IgD-negative memory B cell (primary cell): ENCODE data around the gene KRTAP4-4. TPM values are rescaled to one million over a fixed set of nuclear protein-coding genes. Genes with fewer than 3 reads are reported as not detected.
"Not testable (repeated sequence)": the region's sequence is repeated elsewhere in the genome, so short reads cannot be mapped to it uniquely, and the experiment has no call there.

Experiments
- H3K27ac Mint-ChIP-seq, 3 donors: one replicate each; pipeline ENCODE4 v1.8.0; 2020 to 2022; ENCODE audit warnings: mild to moderate bottlenecking in 3 of 3, mixed read lengths in 3 of 3, moderate library complexity in 1 of 3
- H3K27me3 Mint-ChIP-seq: one replicate; pipeline ENCODE4 v1.8.0; 2021; ENCODE audit warnings: mixed read lengths
- H3K36me3 Mint-ChIP-seq: one replicate; pipeline ENCODE4 v1.8.0; 2020; ENCODE audit warnings: mild to moderate bottlenecking, mixed read lengths
- H3K4me1 Mint-ChIP-seq, 3 donors: one replicate each; pipeline ENCODE4 v1.8.0; 2020 to 2022; ENCODE audit warnings: mixed read lengths in 3 of 3, mild to moderate bottlenecking in 1 of 3
- H3K4me3 Mint-ChIP-seq, 4 donors: one replicate each; pipeline ENCODE4 v1.8.0; 2020 to 2022; ENCODE audit warnings: mild to moderate bottlenecking in 4 of 4, mixed read lengths in 4 of 4, moderate library complexity in 3 of 4
- H3K9me3 Mint-ChIP-seq, 3 donors: one replicate each; pipeline ENCODE4 v1.8.0; 2020 to 2021; ENCODE audit warnings: mixed read lengths in 3 of 3, mild to moderate bottlenecking in 1 of 3
- polyA plus RNA-seq: library from polyadenylated mRNA; unstranded; fragments of 300-500 nt; fragmentation: Illumina TruSeq; gene quantifications from one replicate; pipeline ENCODE4 v1.2.3, GENCODE V29; 2021

Gene KRTAP4-4
- polyA plus RNA-seq, 1 donor from 2014 or later, result not detected

DNA sequence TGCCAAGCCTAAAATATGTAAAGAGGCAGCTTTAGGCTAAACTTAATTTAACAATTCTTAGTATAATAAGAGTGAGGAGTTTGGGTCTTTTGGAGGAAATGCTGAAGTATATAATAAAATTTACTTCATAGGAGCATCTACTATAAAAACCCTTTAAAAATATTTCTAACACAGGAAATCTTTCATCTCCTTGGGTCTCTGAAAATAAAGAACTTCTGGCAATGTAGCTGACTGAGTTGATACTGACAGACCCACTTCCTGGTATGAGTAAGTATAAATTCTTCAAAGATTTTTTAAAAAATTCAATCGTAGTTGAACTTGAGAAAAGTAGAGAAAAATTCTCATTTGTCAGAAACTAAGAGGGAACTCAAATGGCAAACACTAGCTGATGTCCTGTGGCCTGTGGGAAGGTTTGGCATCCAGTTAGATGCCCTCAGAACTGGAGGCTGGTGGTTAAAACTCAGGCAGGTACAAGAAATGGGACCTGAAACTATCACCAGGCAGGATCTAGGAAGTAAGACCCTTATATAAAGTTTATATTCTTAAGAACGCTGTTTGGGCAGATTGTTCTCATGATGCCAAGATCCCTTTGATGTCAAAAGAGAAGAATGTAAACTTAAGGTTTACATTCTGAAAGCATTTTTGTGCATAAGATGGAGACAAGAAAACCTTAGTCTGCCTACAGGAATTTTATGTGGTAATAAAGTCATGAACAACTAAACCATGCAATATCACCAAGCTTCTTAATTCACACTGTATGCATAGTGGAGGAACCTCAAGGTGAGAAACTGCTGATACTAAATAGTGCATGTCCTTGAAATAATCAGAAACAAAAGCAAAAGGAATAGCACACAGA lies 26.4 kb downstream of the KRTAP4-4 start:
- H3K27ac Mint-ChIP-seq, result peak overlapping the region in 1 of 3 donors; percentile 57
- H3K4me3 Mint-ChIP-seq, result no peak overlapping the region
- H3K36me3 Mint-ChIP-seq, result no peaks in the 10 kb centered on the region
- peaks cover 5 to 8% (median 5%) of the 10 kb centered on the region in 3 donors for H3K9me3 Mint-ChIP-seq
- H3K27me3 Mint-ChIP-seq, result no peaks in the 10 kb centered on the region
- peaks cover 0 to 26% (median 22%) of the 10 kb centered on the region in 3 donors for H3K4me1 Mint-ChIP-seq

DNA sequence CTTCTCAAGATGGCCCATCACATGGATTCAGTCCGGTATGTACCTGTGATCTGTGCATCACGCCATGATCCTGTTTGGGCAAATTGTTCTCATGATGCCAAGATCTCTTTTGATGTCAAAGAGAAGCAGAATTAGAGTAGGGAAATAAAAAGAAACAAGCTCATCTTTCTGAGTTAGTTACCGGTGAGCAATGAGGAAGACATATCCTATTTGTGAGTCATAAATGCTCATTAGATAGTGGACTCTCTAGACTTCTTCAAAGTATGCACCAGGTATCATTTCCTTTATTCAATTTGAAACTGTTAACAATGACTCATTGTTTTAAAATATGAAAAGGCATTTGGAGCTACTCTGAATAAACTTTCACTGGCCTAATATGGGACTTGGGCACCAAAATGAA lies 28.6 kb downstream of the KRTAP4-4 start:
- Mint-ChIP-seq H3K36me3 (no peaks in the 10 kb centered on the region), H3K9me3 (peaks cover 1 to 9% (median 3%) of the 10 kb centered on the region in 3 donors), H3K4me3 (no peak overlapping the region), H3K27ac (no peak overlapping the region), H3K4me1 (peaks cover 0 to 29% (median 28%) of the 10 kb centered on the region in 3 donors), H3K27me3 (no peaks in the 10 kb centered on the region)

DNA sequence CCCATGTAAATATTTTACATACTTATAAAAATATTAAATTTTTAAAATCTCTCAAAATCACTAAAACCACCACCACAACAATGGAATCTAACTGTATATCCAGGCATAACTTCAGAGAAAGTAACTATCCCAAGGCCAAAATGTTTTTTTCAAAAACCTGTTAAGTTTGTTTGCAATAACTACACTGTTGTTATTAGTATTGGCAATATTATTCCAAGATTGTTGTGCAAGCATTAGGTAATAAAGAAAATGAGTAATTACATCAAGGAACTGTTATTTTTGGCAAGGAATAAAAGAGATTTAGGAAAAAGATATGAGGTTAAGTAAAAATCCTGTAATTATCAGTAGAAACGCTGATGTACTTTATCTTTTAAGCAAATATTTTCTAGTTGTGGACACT lies 33.2 kb downstream of the KRTAP4-4 start:
- Mint-ChIP-seq H3K4me1 (peaks cover 0 to 39% (median 38%) of the 10 kb centered on the region in 3 donors), H3K36me3 (no peaks in the 10 kb centered on the region), H3K9me3 (peaks cover 0 to 7% (median 4%) of the 10 kb centered on the region in 3 donors), H3K27me3 (peaks cover 5% of the 10 kb centered on the region), H3K27ac (no peak overlapping the region), H3K4me3 (no peak overlapping the region)

DNA sequence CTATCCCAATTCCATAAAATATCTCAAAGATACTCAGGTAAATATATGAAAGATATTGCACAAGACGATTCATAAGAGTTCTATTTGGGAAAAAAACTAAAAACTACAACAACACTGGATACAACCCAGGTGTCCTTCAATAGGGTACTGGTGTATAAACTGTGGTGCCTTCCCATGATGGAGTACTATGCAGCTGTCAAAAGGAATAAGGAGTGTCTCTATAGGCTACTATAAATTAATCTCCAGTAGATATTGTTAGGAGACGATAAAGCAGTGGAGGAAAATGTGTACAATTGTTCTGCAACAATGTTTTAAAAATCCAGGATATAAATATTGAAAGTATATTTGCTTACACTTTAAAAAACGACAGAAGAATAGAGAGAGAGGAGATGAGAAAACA lies 34.1 kb downstream of the KRTAP4-4 start:
- H3K27ac Mint-ChIP-seq, result peak overlapping the region in 1 of 3 donors; percentile 25
- H3K9me3 Mint-ChIP-seq, result peaks cover 0 to 7% (median 6%) of the 10 kb centered on the region in 3 donors
- no peak overlapping the region for H3K4me3 Mint-ChIP-seq
- H3K4me1 Mint-ChIP-seq, result peaks cover 0 to 33% (median 31%) of the 10 kb centered on the region in 3 donors
- peaks cover 5% of the 10 kb centered on the region for H3K27me3 Mint-ChIP-seq
- H3K36me3 Mint-ChIP-seq, result no peaks in the 10 kb centered on the region

DNA sequence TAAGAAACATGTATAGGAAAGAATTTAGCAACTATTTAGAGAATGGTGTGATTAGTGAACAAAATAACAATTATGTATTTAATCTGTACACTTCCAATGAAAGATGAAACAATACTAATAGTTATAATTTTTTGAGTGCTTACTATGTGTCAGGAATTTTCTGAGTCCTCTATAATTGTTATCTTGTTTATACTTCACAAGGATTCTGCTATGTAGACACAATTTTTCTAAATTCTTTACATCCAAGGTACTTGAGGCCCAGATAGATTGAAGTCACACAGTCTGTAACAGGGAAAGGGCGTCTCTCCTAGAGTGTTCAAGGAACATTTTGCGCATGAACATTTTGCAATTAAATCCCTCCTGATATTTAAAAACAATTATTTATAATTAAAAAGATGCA lies 35.5 kb downstream of the KRTAP4-4 start:
- Mint-ChIP-seq H3K36me3 (no peaks in the 10 kb centered on the region), H3K4me1 (peaks cover 1 to 34% (median 32%) of the 10 kb centered on the region in 3 donors), H3K27ac (no peak overlapping the region), H3K4me3 (no peak overlapping the region), H3K9me3 (peaks cover 3 to 7% (median 6%) of the 10 kb centered on the region in 3 donors), H3K27me3 (peaks cover 5% of the 10 kb centered on the region)

DNA sequence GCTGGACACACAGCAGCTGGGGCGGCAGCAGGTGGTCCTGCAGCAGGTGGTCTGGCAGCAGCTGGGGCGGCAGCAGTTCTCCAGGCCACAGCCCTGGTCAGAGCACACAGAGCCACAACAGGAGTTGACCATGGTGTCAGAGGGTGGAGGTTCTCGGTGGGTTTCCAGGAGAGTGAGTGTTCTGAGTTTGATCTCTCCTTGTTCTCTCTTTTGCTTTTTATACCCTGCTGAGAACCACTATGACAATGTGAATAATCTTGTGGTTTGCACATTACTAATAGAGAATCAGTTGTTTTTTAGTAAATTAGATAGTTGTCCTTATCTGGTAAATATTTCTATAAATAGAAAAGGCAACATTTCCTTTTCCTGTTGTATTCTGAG lies 36.6 kb downstream of the KRTAP4-4 start, which contains the start of gene KRTAP4-12:
KRTAP4-12 (minus strand) TSS at position 192 of the 381 bp plus-strand sequence; CDS start at position 132, 60 bp downstream.
- H3K36me3 Mint-ChIP-seq, H3K27me3 Mint-ChIP-seq, H3K9me3 Mint-ChIP-seq: not testable (repeated sequence)
- peaks cover 2 to 34% (median 32%) of the 10 kb centered on the region in 3 donors for H3K4me1 Mint-ChIP-seq
- H3K4me3 Mint-ChIP-seq, result peak within 1 kb of the TSS in 2 of 4 donors; percentile 1 to 72
- H3K27ac Mint-ChIP-seq, result peak within 1 kb of the TSS in 2 of 3 donors; percentile 10 to 27

DNA sequence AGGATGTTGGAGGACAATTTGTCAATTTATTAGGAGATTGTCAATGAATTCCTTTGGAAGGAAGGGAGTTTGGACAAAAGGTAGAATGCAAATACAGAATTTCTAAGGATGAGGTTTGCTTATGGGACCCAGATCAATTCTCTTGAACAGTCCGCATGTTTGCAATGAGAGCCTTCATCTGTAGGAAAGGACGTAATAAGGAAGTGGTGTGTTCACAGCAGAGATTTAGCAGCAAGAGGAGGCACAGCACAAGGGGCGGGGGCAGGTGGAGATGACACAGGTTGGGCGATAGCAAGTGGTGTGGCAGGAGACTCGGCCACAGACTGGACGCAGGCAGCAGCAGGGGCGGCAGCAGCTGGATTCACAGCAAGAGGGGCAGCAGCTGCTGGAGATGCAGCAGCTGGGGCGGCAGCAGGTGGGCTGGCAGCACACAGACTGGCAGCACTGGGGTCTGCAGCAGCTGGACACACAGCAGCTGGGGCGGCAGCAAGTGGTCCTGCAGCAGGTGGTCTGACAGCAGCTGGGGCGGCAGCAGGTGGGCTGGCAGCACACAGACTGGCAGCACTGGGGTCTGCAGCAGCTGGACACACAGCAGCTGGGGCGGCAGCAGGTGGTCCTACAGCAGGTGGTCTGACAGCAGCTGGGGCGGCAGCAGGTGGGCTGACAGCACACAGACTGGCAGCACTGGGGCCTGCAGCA lies 37.1 kb downstream of the KRTAP4-4 start:
- peak overlapping the region in 2 of 3 donors; percentile 10 to 27 for H3K27ac Mint-ChIP-seq
- H3K36me3 Mint-ChIP-seq, H3K27me3 Mint-ChIP-seq, H3K9me3 Mint-ChIP-seq: not testable (repeated sequence)
- H3K4me3 Mint-ChIP-seq, result peak overlapping the region in 2 of 4 donors; percentile 1 to 72
- H3K4me1 Mint-ChIP-seq, result peaks cover 2 to 34% (median 30%) of the 10 kb centered on the region in 3 donors

DNA sequence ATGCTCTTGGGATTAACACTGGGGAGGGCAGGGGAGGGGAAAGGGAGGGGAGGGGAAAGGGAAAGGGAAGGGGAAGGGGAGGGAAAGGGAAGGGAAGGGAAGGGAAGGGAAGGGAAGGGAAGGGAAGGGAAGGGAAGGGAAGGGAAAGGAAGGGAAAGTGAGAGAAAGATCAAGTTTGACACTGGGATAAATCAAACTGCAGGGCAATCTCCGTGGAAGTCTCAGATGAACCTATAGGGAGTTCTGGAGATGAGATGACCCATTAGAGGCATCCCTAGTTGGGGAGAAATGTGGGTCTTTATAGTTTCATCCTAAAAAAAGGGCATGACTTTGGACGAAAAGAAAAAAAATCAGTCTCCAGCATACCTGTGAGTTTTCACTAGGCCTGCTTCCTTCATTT lies 38.8 kb downstream of the KRTAP4-4 start:
- Mint-ChIP-seq H3K4me3 (no peak overlapping the region), H3K36me3 (no peaks in the 10 kb centered on the region), H3K9me3 (peaks cover 0 to 5% (median 5%) of the 10 kb centered on the region in 3 donors), H3K4me1 (peaks cover 2 to 40% (median 31%) of the 10 kb centered on the region in 3 donors), H3K27me3 (peaks cover 10% of the 10 kb centered on the region), H3K27ac (no peak overlapping the region)

DNA sequence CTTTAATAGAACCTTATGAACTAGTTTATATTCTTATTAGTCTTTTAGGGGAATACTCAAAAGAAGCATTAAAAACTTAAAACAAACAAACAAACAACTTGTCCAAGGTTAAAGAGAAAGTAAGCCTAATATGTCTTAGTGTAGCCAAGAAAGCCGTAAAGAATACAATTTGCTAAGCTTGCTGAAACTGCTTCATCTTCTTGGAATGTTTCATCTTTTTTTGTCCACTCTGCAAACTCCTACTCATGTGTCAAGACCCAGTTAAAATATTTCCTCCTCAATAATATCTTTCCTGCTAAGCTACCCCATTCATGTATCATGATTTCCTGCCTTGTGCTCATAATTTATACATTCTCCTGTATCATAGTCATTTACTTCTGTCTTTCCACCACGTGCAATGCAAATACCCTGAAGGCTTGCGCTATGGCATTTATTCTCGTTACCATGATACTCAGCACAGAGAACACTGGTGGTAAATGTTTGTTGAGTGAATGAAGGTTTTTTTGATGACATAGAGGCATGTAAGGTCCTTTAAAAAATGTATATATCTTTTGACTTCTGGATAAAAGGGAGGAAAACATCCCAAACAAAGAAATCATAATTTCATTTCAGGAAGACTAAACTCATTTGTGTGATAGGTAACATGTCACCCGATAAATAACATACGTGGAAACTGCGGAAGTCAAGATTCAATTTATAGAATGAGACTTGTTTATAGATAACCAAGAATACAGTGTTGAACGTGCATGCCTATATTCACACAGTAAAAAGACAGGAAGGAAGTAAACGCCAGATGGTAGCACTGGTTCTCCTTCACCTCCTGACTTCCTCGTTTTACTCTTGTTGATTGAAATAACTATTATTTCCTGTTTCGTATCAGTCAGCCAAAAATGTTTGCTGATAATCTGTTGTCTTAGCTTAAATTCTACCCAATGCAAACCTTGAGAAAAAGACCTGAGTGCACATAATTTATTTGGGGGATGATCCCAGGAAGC lies 40.6 kb downstream of the KRTAP4-4 start:
- Mint-ChIP-seq H3K27me3 (peaks cover 14% of the 10 kb centered on the region), H3K4me3 (peak overlapping the region in 3 of 4 donors; percentile 30 to 63 (median 59)), H3K27ac (peak overlapping the region; percentile 89 to 92 (median 89)), H3K4me1 (peaks cover 2 to 53% (median 45%) of the 10 kb centered on the region in 3 donors)
- not testable (repeated sequence) for H3K9me3 Mint-ChIP-seq, H3K36me3 Mint-ChIP-seq

DNA sequence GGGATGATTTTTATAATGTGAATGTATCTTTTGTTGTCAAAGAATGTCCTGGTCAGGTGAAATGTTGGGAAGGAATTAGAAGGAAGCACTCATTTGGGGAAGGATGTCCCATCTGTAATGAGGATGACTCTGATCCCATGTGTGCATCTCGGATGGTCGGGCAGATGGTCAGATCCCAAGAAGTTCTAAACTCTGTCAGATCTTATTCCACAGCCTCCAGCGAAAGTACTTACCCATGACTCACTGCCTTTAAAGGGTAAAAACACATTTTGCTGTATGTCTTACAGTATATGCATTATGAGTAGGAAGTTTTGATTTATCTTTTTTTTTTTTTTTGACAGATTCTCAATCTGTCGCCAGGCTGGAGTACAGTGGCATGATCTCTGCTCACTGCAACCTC lies 41.8 kb downstream of the KRTAP4-4 start:
- Mint-ChIP-seq H3K9me3 (peaks cover 0 to 7% (median 2%) of the 10 kb centered on the region in 3 donors), H3K36me3 (no peaks in the 10 kb centered on the region), H3K27ac (peak overlapping the region in 1 of 3 donors; percentile 49), H3K27me3 (peaks cover 14% of the 10 kb centered on the region), H3K4me3 (peak overlapping the region in 2 of 4 donors; percentile 25 to 36), H3K4me1 (peaks cover 2 to 48% (median 41%) of the 10 kb centered on the region in 3 donors)

DNA sequence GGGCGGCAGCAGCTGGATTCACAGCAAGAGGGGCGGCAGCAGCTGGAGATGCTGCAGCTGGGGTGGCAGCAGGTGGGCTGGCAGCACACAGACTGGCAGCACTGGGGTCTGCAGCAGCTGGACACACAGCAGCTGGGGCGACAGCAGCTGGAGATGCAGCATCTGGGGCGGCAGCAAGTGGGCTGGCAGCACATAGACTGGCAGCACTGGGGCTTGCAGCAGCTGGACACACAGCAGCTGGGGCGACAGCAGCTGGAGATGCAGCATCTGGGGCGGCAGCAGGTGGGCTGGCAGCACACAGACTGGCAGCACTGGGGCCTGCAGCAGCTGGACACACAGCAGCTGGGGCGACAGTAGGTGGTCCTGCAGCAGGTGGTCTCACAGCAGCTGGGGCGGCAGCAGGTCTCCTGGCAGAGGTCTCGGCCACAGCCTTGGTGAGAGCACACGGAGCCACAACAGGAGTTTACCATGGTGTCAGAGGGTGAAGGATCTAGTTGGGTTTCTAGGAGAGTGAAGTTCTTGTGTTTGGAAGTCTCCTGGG lies 42.6 kb downstream of the KRTAP4-4 start, which contains the start of gene KRTAP4-11:
KRTAP4-11 (minus strand) TSS at position 528 of the 541 bp plus-strand sequence; CDS start at position 470, 58 bp downstream.
- Mint-ChIP-seq H3K4me1 (peaks cover 2 to 43% (median 35%) of the 10 kb centered on the region in 3 donors), H3K27ac (peak within 1 kb of the TSS; percentile 15 to 63 (median 49)), H3K4me3 (peak within 1 kb of the TSS in 2 of 4 donors; percentile 25 to 85)
- not testable (repeated sequence) for H3K9me3 Mint-ChIP-seq, H3K27me3 Mint-ChIP-seq, H3K36me3 Mint-ChIP-seq

DNA sequence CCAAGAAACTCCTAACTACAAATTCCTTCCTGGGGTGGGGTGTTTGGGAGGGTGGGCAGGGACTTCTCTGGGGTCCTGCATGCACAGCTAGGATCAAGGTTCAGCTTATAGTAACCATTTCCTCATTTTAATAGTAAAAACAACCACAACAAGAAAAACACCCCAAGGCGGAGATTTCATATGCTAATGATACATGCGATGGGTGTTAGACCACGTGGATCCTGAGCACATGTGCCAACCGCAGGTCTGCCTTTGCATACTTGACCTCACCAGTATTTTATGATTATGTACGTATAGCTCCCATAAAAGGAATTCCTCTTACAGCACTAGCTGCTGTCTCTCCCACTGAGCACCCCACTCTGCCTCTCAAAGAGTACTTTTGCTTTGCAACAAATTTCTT lies 44.3 kb downstream of the KRTAP4-4 start:
- Mint-ChIP-seq H3K27ac (peak overlapping the region; percentile 37 to 90 (median 89)), H3K36me3 (no peaks in the 10 kb centered on the region), H3K4me3 (peak overlapping the region in 3 of 4 donors; percentile 1 to 56 (median 44)), H3K9me3 (peaks cover 0 to 7% (median 0%) of the 10 kb centered on the region in 3 donors), H3K4me1 (peaks cover 2 to 39% (median 32%) of the 10 kb centered on the region in 3 donors), H3K27me3 (peaks cover 9% of the 10 kb centered on the region)

DNA sequence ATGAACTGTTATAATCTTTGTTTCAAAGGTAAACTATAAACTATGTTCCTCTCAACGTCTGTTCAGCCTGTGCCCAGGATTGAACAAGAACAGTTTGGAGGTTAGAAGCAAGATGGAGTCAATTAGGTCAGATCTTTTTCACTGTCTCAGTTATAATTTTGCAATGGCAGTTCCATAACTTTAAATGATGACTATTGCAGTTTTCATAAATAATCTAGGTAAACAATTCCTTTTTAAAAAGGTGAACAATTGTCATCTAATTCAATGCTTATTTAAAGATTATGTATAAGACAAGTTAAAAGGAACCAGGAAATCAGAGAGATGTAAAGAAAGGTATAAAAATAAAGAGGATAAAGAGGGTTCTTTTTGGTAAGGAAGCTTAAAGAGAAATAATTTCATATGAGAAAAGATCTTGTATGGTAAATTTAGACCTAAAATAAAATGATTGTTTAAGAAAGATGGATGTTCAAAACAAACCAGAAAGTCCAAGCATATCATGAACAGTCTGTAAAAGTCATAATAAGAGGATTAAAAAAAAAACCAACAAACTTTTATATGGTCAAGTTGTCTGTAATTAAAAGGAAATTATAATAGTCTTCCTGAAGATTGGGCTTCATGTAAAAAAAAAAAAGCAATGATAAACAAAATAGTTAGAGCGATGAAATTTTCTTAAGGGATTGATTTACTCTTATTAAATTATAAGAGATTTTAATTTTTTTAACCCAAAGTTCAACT lies 49.2 kb downstream of the KRTAP4-4 start:
- Mint-ChIP-seq H3K36me3 (no peaks in the 10 kb centered on the region), H3K4me1 (peaks cover 0 to 41% (median 32%) of the 10 kb centered on the region in 3 donors), H3K27ac (no peak overlapping the region), H3K4me3 (no peak overlapping the region), H3K9me3 (peaks cover 0 to 2% (median 2%) of the 10 kb centered on the region in 3 donors), H3K27me3 (peaks cover 2% of the 10 kb centered on the region)
